HCEC 1CT (cell line): ENCODE results near the gene EDDM13.
"Not testable (repeated sequence)": the region's sequence is repeated elsewhere in the genome, so short reads cannot be mapped to it uniquely, and the experiment has no call there.

ENCODE experiments used
- DNase-seq: peaks from one replicate; pipeline ENCODE4 v3.0.0-alpha.2; 2017

EDDM13 gene, protein sequence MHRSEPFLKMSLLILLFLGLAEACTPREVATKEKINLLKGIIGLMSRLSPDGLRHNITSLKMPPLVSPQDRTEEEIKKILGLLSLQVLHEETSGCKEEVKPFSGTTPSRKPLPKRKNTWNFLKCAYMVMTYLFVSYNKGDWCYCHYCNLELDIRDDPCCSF

GRCh38 chr19:56272161-56272798 lies at the start of gene EDDM13:
TSS of gene EDDM13 (plus strand) at chr19:56272748. CDS start at chr19:56272835, 87 bp downstream.
- DNase-seq, result no peak

GRCh38 chr19:56222901-56223300 lies 49.6 kb upstream of the EDDM13 start:
- no peak for DNase-seq

DNA sequence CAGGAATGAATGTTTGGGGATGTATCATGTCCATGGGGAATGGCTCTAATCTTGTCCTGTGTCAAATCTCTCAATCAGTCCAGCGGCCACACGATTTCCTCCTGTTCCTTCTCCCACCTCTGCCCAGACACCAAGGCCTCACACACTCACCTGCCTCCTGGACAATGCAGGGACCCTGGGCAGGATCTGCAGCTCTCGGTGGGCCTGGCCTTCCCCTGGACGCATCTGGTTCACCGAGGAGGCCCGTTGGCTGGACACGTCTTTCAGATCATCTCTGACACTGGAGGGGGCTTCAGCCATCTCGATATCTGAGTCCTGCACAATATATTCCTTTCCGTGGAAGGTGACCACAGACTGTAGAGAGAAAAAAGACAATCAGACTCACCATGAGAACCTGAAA lies 49.1 kb upstream of the EDDM13 start:
- no peak for DNase-seq

- DNase-seq, result peak; percentile 21
Observed at GRCh38 chr19:56245121-56245740, 27.3 kb upstream of the EDDM13 start.

GRCh38 chr19:56245764-56246163 lies 26.8 kb upstream of the EDDM13 start:
- DNase-seq, result not testable (repeated sequence)

- not testable (repeated sequence) for DNase-seq
Observed at GRCh38 chr19:56248736-56249338, 23.7 kb upstream of the EDDM13 start.

DNA sequence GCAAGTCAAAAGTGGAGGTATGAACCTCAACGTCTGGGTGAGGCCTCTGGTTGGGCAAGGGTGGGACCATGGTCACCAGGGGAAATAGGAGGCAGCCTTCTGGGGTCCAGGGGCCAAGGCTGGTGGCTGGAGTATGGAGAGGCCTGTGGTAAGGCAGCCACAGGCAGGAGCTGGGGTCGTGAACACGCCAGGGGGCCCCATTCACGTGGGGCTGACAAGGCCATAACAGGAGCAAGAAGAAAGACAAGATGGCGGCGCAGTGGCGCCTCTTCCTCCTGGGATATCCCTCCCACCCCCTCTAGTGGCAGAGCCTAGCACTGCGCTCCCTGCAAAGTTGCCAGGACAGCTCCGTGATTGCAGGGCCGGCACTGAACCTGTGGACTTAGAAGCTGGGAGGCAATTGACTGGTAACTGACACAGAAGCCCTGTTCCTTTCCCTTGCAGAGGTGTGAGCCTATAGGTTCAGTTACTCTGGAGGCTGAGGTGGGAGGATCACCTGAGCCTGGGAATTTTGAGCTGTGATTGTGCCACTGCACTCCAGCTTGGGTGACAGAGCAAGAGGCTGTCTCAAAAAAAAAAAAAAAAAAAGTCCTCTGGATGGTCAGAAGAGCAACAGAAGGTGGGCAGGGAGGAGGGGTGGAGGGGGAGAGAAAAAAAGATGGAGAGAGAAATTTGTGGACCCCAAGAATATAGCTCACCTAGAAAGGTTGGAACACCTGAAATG lies 19.7 kb upstream of the EDDM13 start:
- peak; percentile 4 for DNase-seq

DNA sequence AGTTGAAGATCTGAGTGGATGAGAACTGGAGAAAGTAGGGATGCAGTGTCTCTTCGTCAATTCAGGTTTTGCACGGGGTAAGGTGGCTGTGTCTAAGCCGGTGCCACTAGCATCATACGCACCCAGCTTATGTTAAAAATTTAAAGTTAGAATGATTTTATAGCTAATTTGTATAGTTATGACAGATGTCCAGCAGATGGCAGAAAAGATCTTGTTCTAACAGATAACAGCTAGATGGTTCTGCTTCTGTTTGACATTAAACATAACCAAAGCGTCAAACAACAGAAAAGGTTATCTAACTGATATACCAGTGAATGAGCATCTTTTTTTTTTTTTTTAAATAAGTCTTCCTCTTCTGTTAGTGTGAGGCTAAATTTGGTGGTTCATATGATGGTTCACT lies 18.8 kb upstream of the EDDM13 start:
- DNase-seq, result peak; percentile 31

DNA sequence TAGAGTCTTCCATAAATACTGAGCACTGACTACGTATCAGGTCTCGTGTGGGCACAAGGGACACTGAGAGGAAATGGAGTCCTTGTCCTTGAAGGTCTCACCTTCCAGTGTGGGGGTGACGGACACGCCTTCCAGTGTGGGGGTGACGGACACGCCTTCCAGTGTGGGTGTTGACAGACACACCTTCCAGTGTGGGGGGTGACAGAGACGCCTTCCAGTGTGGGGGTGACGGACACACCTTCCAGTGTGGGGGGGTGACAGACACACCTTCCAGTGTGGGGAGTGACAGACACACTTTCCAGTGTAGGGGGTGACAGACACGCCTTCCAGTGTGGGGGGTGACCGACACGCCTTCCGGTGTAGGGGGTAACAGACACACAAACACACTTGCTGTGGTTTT lies 14.3 kb upstream of the EDDM13 start:
- DNase-seq, result no peak

- no peak for DNase-seq
Observed at GRCh38 chr19:56261145-56261544, 11.4 kb upstream of the EDDM13 start.

GRCh38 chr19:56261932-56262331 lies 10.6 kb upstream of the EDDM13 start:
- DNase-seq, result not testable (repeated sequence)

DNA sequence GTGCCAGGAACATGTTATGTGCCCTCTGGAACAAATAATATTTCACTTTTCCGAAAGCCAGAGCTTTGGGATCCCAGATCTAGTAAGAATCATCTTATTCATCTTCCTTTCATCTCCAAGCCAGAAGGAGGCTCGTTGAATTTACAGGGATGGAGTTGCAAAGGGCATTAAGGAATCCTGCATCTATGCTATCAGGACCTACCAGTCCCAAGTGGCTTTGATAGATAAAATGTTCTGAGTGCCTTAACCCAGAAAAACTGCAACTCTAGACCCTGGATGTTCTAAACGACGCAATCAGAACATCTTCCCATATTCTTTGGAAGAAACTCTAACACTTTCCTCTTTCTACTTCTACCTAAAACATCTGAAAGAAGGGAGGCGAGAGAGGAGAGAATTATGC lies 9.2 kb upstream of the EDDM13 start:
- DNase-seq, result no peak

GRCh38 chr19:56266051-56266450 lies 6.5 kb upstream of the EDDM13 start:
- no peak for DNase-seq

DNA sequence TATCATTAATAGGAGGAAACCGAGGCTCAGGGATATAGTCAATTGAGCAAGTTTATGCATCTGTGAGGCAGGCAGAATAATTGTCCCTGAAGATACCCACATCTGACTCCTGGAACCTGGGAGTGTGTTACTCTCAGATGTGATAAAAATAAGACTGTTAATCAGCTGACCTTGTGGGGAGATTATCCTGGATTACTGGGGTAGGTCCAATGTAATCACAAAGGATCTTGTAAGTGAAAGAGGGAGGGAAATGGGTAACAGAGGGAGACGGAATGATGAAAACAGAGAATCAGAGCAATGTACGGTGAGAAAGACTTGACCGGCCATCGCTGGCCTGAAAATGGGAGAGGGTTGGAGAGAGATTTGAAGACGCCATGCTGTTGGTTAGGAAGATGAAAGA lies 3.2 kb upstream of the EDDM13 start:
- no peak for DNase-seq

- no peak for DNase-seq
Observed at GRCh38 chr19:56270676-56271075, 1.9 kb upstream of the EDDM13 start.

- no peak for DNase-seq
Observed at GRCh38 chr19:56271151-56271550, 1.4 kb upstream of the EDDM13 start.

DNA sequence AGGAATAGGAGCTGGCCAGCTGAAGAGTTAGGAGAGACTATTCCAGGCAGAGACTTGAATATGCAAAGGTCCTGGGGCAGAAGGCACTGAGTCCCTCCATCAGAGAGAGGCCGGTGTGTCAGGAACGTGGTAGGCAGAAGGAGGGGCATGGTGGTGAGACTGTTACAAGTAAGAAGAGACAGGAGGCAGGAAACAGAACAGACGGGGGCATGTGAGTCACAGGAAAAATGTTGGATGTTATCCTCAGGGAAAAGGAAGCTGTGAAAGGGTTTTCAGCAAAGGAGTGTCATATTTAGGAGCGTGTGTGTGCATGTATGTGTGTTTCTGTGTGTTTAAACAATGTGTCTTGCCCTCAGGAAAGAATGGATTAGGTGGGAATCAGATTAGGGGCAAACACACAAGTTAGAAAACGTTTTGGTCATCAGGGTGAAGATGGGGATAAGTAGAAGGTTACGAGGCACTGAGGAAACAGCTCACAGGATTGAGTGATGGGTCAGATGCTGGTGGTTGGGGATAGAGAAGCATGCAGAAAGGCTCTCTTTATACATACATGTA lies 1.1 kb downstream of the EDDM13 start:
- DNase-seq, result no peak

DNA sequence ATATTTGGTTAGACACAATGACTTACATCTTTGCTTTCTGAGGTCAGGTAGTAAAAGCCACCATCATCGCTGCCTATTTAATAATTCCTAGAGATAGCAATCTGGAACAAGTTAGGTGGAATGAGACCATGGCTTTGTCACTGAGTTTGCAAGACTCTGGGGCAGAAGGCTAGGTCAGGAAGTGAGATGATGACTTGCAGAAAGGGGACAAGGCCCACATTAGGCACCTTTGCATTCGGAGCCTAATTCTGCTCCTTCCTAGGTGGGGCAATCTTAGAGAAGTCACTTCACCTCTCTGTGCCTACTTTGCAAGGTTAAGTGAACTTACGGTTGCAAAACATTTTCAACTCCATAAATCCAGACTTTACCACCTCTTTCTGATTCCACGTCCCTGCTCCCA lies 10.3 kb downstream of the EDDM13 start:
- no peak for DNase-seq

DNA sequence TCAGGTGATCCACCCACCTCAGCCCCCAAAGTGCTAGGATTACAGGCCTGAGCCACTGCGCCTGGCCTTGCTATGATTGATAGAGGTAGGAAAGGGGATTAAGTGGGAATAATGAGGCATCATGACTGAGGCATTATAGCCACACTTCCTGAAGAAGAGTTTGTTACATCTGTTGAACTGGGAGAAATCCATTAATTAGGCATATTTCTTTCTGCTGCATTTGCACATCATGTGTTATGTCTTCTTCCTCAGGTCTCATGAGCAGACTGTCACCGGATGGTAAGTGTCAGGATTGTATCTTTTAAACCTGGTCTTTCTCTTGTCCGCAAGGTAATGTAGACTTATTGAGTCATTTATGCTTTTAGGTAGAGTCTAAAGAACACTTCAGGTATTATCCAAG lies 12.2 kb downstream of the EDDM13 start:
- DNase-seq, result no peak

GRCh38 chr19:56290104-56290503 lies 17.6 kb downstream of the EDDM13 start:
- no peak for DNase-seq

- DNase-seq, result no peak
Observed at GRCh38 chr19:56291867-56292266, 19.3 kb downstream of the EDDM13 start.

DNA sequence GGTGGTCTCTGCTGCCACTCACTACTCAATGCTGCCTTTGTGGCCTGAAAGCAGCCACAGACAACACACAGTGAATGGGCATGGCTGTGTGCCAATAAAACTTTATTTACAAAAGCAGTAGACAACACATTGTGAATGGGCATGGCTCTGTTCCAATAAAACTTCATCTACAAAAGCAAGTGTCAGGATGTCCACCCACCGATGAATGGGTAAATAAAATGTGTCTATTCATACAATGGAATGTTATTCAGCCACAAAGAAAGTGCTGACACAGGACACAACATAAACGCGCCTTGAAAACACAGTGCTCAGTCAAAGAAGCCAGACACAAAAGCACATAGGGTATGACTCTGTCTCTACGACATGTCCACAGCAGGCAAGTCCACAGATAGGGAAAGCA lies 22.0 kb downstream of the EDDM13 start:
- no peak for DNase-seq
